ENCODE measurements around the gene TNFAIP8L3.
"Not testable (repeated sequence)": the region's sequence is repeated elsewhere in the genome, so short reads cannot be mapped to it uniquely, and the experiment has no call there.

Gene TNFAIP8L3

GRCh38 chr15:51044037-51044727, 50.5 kb downstream of the TNFAIP8L3 start:
- H3K4me3 ChIP-seq (ENCODE audit: low read depth in 1 of 2, low read length in 1 of 2), result no peak overlapping the region
- no peak for TF ChIP-seq CTCF (IDR thresholded peaks at IDR 0.05)
- no peaks in the 10 kb centered on the region for H3K36me3 ChIP-seq
- H3K27ac ChIP-seq, result no peak overlapping the region
- H3K27me3 ChIP-seq, result peaks cover 8% of the 10 kb centered on the region
- no peaks in the 10 kb centered on the region for H3K9me3 ChIP-seq
- H3K4me1 ChIP-seq (ENCODE audit: control insufficient read depth in 1 of 2, insufficient read depth in 1 of 2, low read depth in 1 of 2, low read length in 1 of 2), result no peaks in the 10 kb centered on the region

GRCh38 chr15:51038974-51039319, 55.8 kb downstream of the TNFAIP8L3 start:
- H3K36me3 ChIP-seq, result no peaks in the 10 kb centered on the region
- H3K4me3 ChIP-seq (ENCODE audit: low read depth in 1 of 2, low read length in 1 of 2), result no peak overlapping the region
- H3K27me3 ChIP-seq, result peaks cover 8% of the 10 kb centered on the region
- no peak for TF ChIP-seq CTCF (IDR thresholded peaks at IDR 0.05)
- no peaks in the 10 kb centered on the region for H3K9me3 ChIP-seq
- H3K27ac ChIP-seq, result no peak overlapping the region
- no peaks in the 10 kb centered on the region for H3K4me1 ChIP-seq (ENCODE audit: control insufficient read depth in 1 of 2, insufficient read depth in 1 of 2, low read depth in 1 of 2, low read length in 1 of 2)

- TF ChIP-seq CTCF (IDR thresholded peaks at IDR 0.05), result no peak
- Histone ChIP-seq H3K27me3 (peaks cover 8% of the 10 kb centered on the region), H3K4me3 (ENCODE audit: low read depth in 1 of 2, low read length in 1 of 2) (no peak overlapping the region), H3K27ac (no peak overlapping the region), H3K36me3 (no peaks in the 10 kb centered on the region), H3K4me1 (ENCODE audit: control insufficient read depth in 1 of 2, insufficient read depth in 1 of 2, low read depth in 1 of 2, low read length in 1 of 2) (no peaks in the 10 kb centered on the region), H3K9me3 (no peaks in the 10 kb centered on the region)
Measured at GRCh38 chr15:51038162-51038973, 56.3 kb downstream of the TNFAIP8L3 start.

GRCh38 chr15:51037474-51037873, 57.2 kb downstream of the TNFAIP8L3 start:
- not testable (repeated sequence) for H3K36me3 ChIP-seq; H3K4me3 ChIP-seq (ENCODE audit: low read depth in 1 of 2, low read length in 1 of 2); H3K27me3 ChIP-seq; H3K9me3 ChIP-seq; H3K4me1 ChIP-seq (ENCODE audit: control insufficient read depth in 1 of 2, insufficient read depth in 1 of 2, low read depth in 1 of 2, low read length in 1 of 2); H3K27ac ChIP-seq

GRCh38 chr15:51030649-51031316, 63.9 kb downstream of the TNFAIP8L3 start:
- TF ChIP-seq CTCF (IDR thresholded peaks at IDR 0.05), result no peak
- Histone ChIP-seq H3K27me3 (peaks cover 3% of the 10 kb centered on the region), H3K36me3 (no peaks in the 10 kb centered on the region), H3K4me3 (ENCODE audit: low read depth in 1 of 2, low read length in 1 of 2) (no peak overlapping the region), H3K9me3 (no peaks in the 10 kb centered on the region), H3K27ac (no peak overlapping the region), H3K4me1 (ENCODE audit: control insufficient read depth in 1 of 2, insufficient read depth in 1 of 2, low read depth in 1 of 2, low read length in 1 of 2) (no peaks in the 10 kb centered on the region)

- Histone ChIP-seq H3K36me3 (no peaks in the 10 kb centered on the region), H3K9me3 (no peaks in the 10 kb centered on the region), H3K4me3 (ENCODE audit: low read depth in 1 of 2, low read length in 1 of 2) (no peak overlapping the region), H3K27me3 (peaks cover 3% of the 10 kb centered on the region), H3K4me1 (ENCODE audit: control insufficient read depth in 1 of 2, insufficient read depth in 1 of 2, low read depth in 1 of 2, low read length in 1 of 2) (no peaks in the 10 kb centered on the region), H3K27ac (no peak overlapping the region)
- no peak for TF ChIP-seq CTCF (IDR thresholded peaks at IDR 0.05)
Measured at GRCh38 chr15:51025454-51025846, 69.3 kb downstream of the TNFAIP8L3 start.
